Activated B cell treated with CpG ODN at 0.5 μM for 24 hours (primary cell): ENCODE measurements around the gene ST6GALNAC5. TPM values are rescaled to one million over a fixed set of nuclear protein-coding genes. Genes with fewer than 3 reads are reported as not detected.

Experiments used
- ATAC-seq: fragments of 200-7000 bp; cut with Tn5 transposase; one replicate; pipeline ENCODE4 v1.10.0; 2021; ENCODE audit warnings: low read depth, mild to moderate bottlenecking, moderate library complexity
- CTCF ChIA-PET: fragments of 350-600 bp; sonication (Branson Sonifier 250); formaldehyde crosslinking; loops from one replicate; lab custom pipeline; 2021; ENCODE audit warnings: antibody characterized with exemption; lab: Charles Lee
- POLR2A ChIA-PET: fragments of 350-600 bp; sonication (Branson Sonifier 250); formaldehyde crosslinking; loops from one replicate; lab custom pipeline; 2021; ENCODE audit warnings: antibody characterized with exemption; lab: Charles Lee
- DNase-seq: peaks from one replicate; pipeline ENCODE4 v3.0.0; 2022
- H3K27ac Mint-ChIP-seq: one replicate; pipeline ENCODE4 v1.8.0; 2020; ENCODE audit warnings: mixed read lengths
- H3K27me3 Mint-ChIP-seq: one replicate; pipeline ENCODE4 v1.8.0; 2021; ENCODE audit warnings: mixed read lengths
- H3K36me3 Mint-ChIP-seq: one replicate; pipeline ENCODE4 v1.8.0; 2021; ENCODE audit warnings: low read depth, mixed read lengths
- H3K4me1 Mint-ChIP-seq: one replicate; pipeline ENCODE4 v1.8.0; 2021; ENCODE audit warnings: mixed read lengths
- H3K4me3 Mint-ChIP-seq: one replicate; pipeline ENCODE4 v1.8.0; 2020; ENCODE audit warnings: mild to moderate bottlenecking, mixed read lengths
- H3K9me3 Mint-ChIP-seq: one replicate; pipeline ENCODE4 v1.8.0; 2020; ENCODE audit warnings: mixed read lengths
- CTCF ChIP-seq: fragments of 200-600 bp; IDR thresholded peaks from one replicate; pipeline ENCODE4 v1.8.0; 2022; ENCODE audit warnings: antibody characterized with exemption, mild to moderate bottlenecking
- intact Hi-C: fragments of 100-400 bp; cut with micrococcal nuclease; formaldehyde crosslinking; loops from one replicate; pipeline ENCODE4 v1.15.1; 2024
- total RNA-seq: library from RNA; stranded (reverse); gene quantifications from 2 replicates; pipeline ENCODE4 v1.2.3, GENCODE V29; 2022

The ST6GALNAC5 gene
- total RNA-seq, 1 donor from 2014 or later: not detected

GRCh38 chr1:77085109-77085508, 217.8 kb downstream of the ST6GALNAC5 start:
- no peak overlapping the region for H3K27ac Mint-ChIP-seq
- TF ChIP-seq CTCF: no peak
- intact Hi-C loops: no loop called here
- no peaks in the 10 kb centered on the region for H3K27me3 Mint-ChIP-seq
- no peaks in the 10 kb centered on the region for H3K9me3 Mint-ChIP-seq
- ChIA-PET POLR2A (no interaction called here), CTCF (no interaction called here)
- H3K36me3 Mint-ChIP-seq: no peaks in the 10 kb centered on the region
- no peaks in the 10 kb centered on the region for H3K4me1 Mint-ChIP-seq
- no peak for DNase-seq
- ATAC-seq: no peak
- no peak overlapping the region for H3K4me3 Mint-ChIP-seq

- H3K4me3 Mint-ChIP-seq: no peak overlapping the region
- intact Hi-C loops: no loop called here
- no peak for DNase-seq
- H3K9me3 Mint-ChIP-seq: no peaks in the 10 kb centered on the region
- H3K27ac Mint-ChIP-seq: no peak overlapping the region
- ChIA-PET CTCF (no interaction called here), POLR2A (no interaction called here)
- H3K4me1 Mint-ChIP-seq: no peaks in the 10 kb centered on the region
- no peaks in the 10 kb centered on the region for H3K27me3 Mint-ChIP-seq
- peaks cover 5% of the 10 kb centered on the region for H3K36me3 Mint-ChIP-seq
- ATAC-seq: no peak
- no peak for TF ChIP-seq CTCF
These were observed 222.5 kb downstream of the ST6GALNAC5 start for GRCh38 chr1:77089756-77090155.

GRCh38 chr1:77095236-77095635, 228.0 kb downstream of the ST6GALNAC5 start:
- no peak for ATAC-seq
- Mint-ChIP-seq H3K4me3 (no peak overlapping the region), H3K9me3 (no peaks in the 10 kb centered on the region), H3K27me3 (no peaks in the 10 kb centered on the region), H3K4me1 (no peaks in the 10 kb centered on the region), H3K27ac (no peak overlapping the region), H3K36me3 (peaks cover 11% of the 10 kb centered on the region)
- intact Hi-C loops: no loop called here
- TF ChIP-seq CTCF: no peak
- ChIA-PET CTCF (no interaction called here), POLR2A (no interaction called here)
- DNase-seq: no peak

GRCh38 chr1:77096496-77097255, 229.4 kb downstream of the ST6GALNAC5 start:
- intact Hi-C loops: no loop called here
- DNase-seq (no peak), ATAC-seq (no peak)
- ChIA-PET CTCF (no interaction called here), POLR2A (no interaction called here)
- Mint-ChIP-seq H3K36me3 (peaks cover 6% of the 10 kb centered on the region), H3K27me3 (no peaks in the 10 kb centered on the region), H3K4me1 (no peaks in the 10 kb centered on the region), H3K4me3 (no peak overlapping the region), H3K27ac (no peak overlapping the region), H3K9me3 (no peaks in the 10 kb centered on the region)
- no peak for TF ChIP-seq CTCF

GRCh38 chr1:77100875-77101274, 233.6 kb downstream of the ST6GALNAC5 start:
- peaks cover 6% of the 10 kb centered on the region for H3K36me3 Mint-ChIP-seq
- intact Hi-C loops: no loop called here
- DNase-seq (no peak), ATAC-seq (no peak)
- no peaks in the 10 kb centered on the region for H3K4me1 Mint-ChIP-seq
- H3K27ac Mint-ChIP-seq: no peak overlapping the region
- ChIA-PET POLR2A (no interaction called here), CTCF (no interaction called here)
- TF ChIP-seq CTCF: no peak
- no peaks in the 10 kb centered on the region for H3K27me3 Mint-ChIP-seq
- H3K9me3 Mint-ChIP-seq: no peaks in the 10 kb centered on the region
- no peak overlapping the region for H3K4me3 Mint-ChIP-seq
